IPS-NIHi7 (cell line): Measurements from ENCODE around the gene KDM8.
A peak's percentile ranks its signal among the peaks of the same experiment; 100 is the strongest.

ENCODE experiments used
- DNase-seq: peaks from one replicate; pipeline ENCODE4 v3.0.0; 2012; ENCODE audit warnings: mixed read lengths; ENCODE audit errors: extremely low spot score

Gene KDM8

GRCh38 chr16:27203507-27204311 lies at the start of gene KDM8:
KDM8 (plus strand) TSS chr16:27203526; CDS start chr16:27210124, 6,598 bp downstream.
- peak; percentile 99 for DNase-seq

DNA sequence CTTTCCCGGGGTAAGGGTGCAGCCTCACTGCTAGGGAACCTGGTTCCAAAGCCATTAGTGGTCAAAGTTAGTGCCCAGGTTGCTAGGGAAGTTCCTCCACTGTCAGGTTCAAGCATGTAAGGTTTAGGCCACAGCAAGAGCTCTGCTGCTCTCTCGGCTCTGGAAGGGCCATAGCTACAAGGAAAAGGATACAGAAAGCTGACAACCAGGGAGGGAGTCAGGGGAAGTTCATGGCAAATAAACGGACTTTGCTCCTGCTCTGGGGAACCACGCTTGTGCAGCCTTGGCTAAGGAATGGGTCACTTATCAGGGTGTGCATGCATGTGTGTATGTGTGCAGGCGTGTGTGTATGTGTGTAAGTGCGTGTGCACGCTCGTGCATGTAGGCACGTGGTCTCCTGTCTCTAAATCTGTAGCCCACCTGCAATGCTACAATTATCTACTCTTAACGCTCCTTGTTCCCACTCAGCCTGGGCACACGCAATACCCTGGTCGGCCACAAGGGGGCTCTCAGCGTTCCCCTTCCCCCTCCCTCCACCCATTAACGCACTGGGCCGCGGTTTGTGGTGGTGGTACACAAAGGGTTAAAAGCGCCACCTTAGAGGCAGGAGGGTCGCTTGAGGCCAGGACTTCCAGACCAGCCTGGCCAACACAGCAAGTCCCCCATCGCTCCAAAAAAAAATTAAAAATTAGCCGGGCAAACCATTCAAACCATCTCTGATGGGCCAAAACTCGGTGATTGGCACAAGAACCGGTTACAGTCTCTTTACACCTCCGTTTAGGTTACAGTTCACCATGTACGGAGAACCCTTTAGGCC lies 48.4 kb upstream of the KDM8 start:
- DNase-seq: peak; percentile 90

DNA sequence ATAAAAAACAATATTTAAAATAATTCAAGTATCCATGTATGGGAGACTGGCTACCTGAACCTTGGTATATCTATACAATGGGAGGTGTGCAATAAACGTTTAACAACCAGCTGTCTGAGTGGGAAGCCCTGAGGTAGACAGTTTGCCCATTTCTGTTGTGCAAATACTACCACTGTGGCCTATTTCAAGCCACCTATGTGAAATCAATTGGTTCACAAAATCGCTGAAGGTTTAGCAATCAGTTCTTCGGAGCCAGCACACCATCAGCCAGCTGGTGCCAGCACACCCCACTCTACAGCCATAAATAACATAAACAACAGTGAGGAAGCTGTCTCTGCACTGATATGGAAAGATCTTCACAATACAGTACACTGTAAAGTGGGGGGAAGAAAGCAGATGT lies 46.7 kb upstream of the KDM8 start:
- DNase-seq: no peak

DNA sequence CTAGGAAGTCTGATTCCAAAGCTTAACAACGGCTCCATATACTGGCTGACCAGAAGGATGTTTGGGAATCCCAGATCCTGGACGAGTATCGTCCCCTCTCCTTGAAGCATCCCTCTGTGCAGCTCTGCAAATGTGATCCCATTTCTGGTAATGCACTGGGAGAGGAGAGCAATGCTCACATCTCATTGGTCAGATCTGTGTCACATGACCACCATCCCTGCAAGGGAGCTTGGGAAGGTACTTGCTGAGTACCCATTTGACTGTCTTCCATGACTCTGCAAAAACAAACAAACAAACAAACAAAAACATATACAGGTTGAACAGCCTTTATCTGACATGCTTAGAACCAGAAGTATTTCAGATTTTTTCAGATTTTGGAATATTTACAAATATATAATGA lies 41.9 kb upstream of the KDM8 start:
- no peak for DNase-seq

DNA sequence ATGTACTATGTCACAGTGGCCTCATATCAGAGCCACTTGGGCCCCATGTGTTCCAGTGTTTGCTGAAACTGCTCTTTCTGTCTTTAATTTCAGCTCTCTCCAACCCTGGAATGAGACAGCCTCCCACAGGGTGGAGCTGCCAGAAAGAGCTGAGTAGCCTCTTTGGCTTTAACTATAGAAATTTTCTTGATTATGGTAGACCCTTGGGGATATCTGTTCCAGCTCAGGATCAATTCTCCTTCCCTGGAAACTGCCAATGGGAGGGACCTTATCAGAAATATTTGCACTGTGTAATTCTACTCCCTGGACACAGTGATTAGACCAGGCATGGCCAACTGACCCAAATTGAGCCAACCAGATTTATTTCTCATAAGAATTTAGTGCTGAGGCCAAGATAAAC lies 39.0 kb upstream of the KDM8 start:
- no peak for DNase-seq

GRCh38 chr16:27165576-27165975 lies 37.8 kb upstream of the KDM8 start:
- no peak for DNase-seq

- no peak for DNase-seq
Observed at GRCh38 chr16:27168790-27169189, 34.5 kb upstream of the KDM8 start.

DNA sequence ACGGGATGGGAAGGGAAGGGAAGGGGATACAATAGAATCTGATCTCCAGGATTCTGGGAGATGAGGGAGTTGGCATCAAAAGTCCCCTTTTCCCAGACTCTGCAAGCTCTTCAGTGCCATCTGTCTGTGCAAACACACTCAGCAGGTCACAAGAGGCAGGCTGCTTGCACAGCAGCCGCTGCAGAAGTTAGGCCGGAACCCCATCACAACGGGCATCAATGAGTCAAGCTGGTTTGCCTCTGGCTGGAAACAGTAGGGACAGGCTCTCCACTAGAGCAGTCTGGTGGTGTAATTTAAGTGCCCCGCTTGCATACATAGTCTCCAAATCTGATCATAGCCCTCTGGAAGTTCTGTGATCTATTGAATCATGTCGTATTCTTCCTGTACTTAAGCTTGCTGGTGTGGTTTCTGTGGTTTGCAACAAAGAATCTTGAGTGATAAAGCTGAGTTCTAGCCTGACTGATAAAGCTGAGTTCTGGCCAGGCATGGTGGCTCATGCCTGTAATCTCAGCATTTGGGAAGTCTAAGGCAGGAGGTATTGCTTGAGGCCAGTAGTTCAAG lies 33.7 kb upstream of the KDM8 start:
- DNase-seq: no peak

DNA sequence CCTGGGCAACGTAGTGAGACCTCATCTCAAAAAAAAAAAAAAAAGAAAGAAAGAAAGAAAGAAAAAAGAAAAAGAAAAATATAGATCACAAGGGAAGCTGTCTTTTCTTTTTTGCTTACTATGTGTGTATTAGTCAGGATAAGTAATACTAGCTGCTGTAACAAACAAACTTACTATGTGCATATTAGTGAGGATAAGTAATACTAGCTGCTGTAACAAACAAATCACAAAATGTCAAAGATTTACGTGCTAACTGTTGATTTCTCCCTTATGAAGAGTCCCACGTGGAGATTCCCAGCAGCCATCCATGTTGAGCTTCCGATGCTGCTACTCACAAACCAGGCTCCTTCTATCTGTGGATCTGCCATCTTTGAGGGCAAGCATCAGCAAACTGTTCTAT lies 31.7 kb upstream of the KDM8 start:
- no peak for DNase-seq

DNA sequence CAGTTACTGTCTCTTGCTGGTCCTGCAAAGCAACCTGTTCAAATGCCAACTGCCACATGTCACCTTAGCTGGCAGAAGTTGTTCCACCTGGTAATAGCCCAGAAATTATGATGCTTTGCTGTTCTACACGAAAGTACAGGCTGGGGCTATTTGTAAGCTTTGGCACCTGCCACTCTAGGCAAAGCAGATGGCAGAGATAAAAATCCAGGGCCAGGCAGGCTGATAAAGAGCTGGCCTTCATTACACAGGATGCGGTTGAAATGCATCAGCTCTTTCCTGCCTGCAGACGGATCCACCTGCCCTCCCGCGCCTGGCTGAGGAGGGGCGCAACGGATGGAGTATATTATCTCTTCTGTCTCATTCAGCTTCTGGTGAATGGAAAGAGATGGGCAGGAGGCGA lies 29.3 kb upstream of the KDM8 start:
- DNase-seq: no peak

- DNase-seq: no peak
Observed at GRCh38 chr16:27174798-27175197, 28.5 kb upstream of the KDM8 start.

- no peak for DNase-seq
Observed at GRCh38 chr16:27175888-27176287, 27.4 kb upstream of the KDM8 start.

DNA sequence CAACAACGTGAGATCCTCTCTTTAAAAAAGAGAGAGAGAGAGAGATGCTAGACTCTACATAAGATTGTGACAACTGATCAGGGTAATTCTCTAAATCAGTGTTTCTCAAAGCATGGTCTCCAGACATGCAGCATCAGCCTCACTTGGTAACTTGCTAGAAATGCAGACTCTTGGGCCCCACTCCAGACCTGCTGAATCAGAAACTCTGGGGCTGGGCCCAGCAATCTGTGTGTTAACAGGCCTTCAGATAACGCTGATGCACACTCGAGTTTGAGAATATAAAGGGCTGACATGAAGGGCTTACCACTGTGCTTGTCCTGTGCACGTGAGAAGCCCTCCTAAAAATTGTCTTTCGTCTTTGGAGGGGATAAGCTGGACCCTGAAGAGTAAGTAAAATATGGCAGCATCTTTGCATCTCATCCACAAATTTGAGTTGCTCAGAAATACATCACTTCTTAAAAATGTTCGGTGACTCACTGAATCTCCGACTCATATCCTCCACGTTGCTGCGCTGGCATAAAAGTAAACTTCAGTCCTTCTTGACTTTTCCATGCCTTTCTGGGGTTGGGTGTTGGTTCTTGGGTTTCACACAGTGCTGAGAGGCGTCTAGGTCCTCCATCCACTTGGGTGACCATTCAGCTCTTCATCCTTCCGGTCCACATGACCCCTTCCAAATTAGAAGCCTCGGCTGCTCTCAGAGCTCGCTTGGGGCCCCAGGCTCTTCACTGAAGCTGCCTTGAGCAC lies 26.1 kb upstream of the KDM8 start:
- DNase-seq: no peak

GRCh38 chr16:27179500-27180072 lies 23.7 kb upstream of the KDM8 start:
- peak; percentile 92 for DNase-seq

DNA sequence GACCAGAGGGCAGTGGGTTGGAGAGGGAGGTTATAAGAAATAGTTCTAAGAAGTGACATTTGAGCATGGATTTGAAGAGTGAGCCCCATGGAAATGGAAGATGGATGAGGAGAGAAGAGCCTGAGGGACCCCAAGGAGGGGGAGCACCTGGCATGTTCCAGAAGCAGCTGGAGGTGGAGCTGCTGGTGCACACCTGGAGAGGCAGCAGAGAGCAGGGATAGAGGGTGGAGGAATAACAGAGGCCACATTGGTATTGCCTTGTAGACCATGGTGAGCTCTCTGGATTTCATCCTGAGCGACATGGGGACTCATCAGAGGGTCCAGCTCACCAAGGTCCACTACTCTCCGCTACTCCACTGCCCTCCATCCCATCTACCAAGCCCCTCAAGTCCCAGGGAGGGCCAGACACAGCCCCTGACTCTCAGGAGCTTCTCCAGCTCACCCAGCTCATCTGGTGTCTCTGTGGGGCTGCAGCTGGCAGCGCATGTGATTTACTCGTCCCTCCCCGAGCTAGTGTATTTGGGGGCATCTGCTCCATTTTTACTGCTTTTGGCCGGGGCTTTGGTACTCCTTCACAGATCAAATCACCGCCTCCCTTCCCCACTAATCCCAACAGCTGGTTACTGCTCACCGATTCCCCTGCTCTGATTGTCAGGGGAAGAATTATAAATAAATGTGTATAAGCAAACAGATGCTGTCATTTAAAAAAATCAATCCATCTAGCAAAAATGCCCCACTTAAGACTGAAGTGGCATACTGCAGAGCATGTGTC lies 22.1 kb upstream of the KDM8 start:
- no peak for DNase-seq

DNA sequence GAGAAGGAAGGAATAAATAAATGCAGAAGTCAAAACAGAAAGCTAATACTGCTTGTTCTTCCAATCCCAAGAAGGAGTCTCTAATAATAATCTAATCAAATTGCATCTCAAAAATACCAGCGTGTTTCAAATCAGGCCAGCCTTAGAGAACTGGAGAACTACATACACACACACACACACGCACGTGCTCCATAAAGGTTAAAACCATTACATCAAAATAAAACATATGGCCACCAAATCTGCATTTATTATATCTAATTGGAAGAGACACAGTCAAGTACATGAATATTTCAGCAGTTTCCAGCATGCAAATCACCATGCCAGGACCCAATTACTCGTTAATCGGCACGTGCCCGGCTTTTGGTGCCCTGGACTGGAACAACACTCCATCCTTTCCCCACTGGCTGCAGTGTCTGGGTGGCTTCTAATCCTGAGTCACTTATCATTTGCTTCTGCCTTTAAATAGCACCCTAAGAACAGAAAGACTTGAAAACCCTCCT lies 20.4 kb upstream of the KDM8 start:
- DNase-seq: no peak

GRCh38 chr16:27185776-27186130 lies 17.6 kb upstream of the KDM8 start:
- DNase-seq: no peak

- no peak for DNase-seq
Observed at GRCh38 chr16:27188633-27189032, 14.7 kb upstream of the KDM8 start.

- no peak for DNase-seq
Observed at GRCh38 chr16:27189335-27189972, 13.9 kb upstream of the KDM8 start.

DNA sequence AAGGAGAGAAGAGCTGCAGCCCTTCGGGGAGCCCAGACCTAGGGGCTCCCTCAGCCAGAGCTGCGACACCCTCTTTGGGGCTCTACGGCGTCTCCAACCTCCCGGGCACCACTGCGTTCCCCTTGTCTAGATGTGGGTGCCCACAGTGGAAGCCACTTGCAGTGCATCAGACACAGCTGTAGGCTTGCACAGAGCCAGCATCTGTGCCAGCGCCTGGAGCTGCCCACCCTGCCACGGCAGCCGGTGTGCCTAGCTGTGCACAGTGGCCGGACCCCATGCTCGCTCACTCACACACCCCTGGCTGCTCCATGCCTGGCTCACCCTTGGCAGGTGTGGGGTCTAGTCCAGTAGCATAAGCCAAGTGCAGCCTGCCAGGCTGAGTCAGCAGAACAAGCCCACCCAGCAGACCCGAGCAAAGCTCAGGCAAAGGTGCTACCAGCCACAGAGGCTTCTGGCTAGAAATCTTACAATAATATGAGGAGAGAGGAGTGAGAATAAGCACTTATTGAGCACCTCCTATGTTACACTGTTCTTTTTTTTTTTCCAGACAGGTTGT lies 12.9 kb upstream of the KDM8 start:
- DNase-seq: no peak
